Peyer's patch (tissue), 4 donors: Measurements from ENCODE around the gene INF2. TPM values are rescaled to one million over a fixed set of nuclear protein-coding genes. Genes with fewer than 3 reads are reported as not detected.
A peak's percentile ranks its signal among the peaks of the same experiment; 100 is the strongest.
"Not testable (repeated sequence)": the region's sequence is repeated elsewhere in the genome, so short reads cannot be mapped to it uniquely, and the experiment has no call there.

Source experiments
- DNase-seq, 3 donors: peaks; one replicate each; pipeline ENCODE4 v3.0.0-alpha.2; 2017 to 2019
- H3K27ac ChIP-seq, 4 donors: fragments of 200-600 bp; sonication (generic); one replicate each; pipeline ENCODE4 v1.5.1; 2016 to 2019
- H3K27me3 ChIP-seq, 2 donors: fragments of 200-600 bp; sonication (generic); one replicate each; pipeline ENCODE4 v1.5.1; 2019
- H3K36me3 ChIP-seq, 3 donors: fragments of 200-600 bp; sonication (generic); one replicate each; pipeline ENCODE4 v1.5.1; 2016 to 2019
- H3K4me1 ChIP-seq, 4 donors: fragments of 200-600 bp; sonication (generic); one replicate each; pipeline ENCODE4 v1.5.1; 2016 to 2019
- H3K4me3 ChIP-seq, 4 donors: fragments of 200-600 bp; sonication (generic); 1 replicate in 3 of 4; 2 replicates in 1 of 4; pipeline ENCODE4 v1.5.1; 2016 to 2019; ENCODE audit warnings: mild to moderate bottlenecking in 1 of 4
- H3K9me3 ChIP-seq, 4 donors: fragments of 200-600 bp; sonication (generic); one replicate each; pipeline ENCODE4 v1.5.1; 2016 to 2019; ENCODE audit warnings: mild to moderate bottlenecking in 1 of 4
- POLR2A ChIP-seq, 2 donors: fragments of 450-650 bp; IDR thresholded peaks; one replicate each; pipeline ENCODE4 v1.5.1; 2017; ENCODE audit warnings: antibody characterized with exemption in 2 of 2, mild to moderate bottlenecking in 2 of 2, moderate library complexity in 2 of 2
- total RNA-seq, 4 donors: library from RNA; depleted of rRNA; stranded (reverse); fragments of >200 nt; gene quantifications; one replicate each; pipeline ENCODE4 v1.1.0, GENCODE V29; 2016
- TF ChIP-seq, protein P1 (sequence below), 6 experiments: fragments of 450-650 bp in 4 of 6; fragments of 200-600 bp in 2 of 6; sonication (generic) in 1 of 6; IDR thresholded peaks; one replicate each; pipeline ENCODE4 v1.5.1; 2017 to 2019; ENCODE audit warnings: antibody characterized with exemption in 6 of 6, mild to moderate bottlenecking in 3 of 6, moderate library complexity in 1 of 6

INF2 gene
- total RNA-seq, 4 donors from 2014 or later = 137 to 287 (median 203) TPM

DNA sequence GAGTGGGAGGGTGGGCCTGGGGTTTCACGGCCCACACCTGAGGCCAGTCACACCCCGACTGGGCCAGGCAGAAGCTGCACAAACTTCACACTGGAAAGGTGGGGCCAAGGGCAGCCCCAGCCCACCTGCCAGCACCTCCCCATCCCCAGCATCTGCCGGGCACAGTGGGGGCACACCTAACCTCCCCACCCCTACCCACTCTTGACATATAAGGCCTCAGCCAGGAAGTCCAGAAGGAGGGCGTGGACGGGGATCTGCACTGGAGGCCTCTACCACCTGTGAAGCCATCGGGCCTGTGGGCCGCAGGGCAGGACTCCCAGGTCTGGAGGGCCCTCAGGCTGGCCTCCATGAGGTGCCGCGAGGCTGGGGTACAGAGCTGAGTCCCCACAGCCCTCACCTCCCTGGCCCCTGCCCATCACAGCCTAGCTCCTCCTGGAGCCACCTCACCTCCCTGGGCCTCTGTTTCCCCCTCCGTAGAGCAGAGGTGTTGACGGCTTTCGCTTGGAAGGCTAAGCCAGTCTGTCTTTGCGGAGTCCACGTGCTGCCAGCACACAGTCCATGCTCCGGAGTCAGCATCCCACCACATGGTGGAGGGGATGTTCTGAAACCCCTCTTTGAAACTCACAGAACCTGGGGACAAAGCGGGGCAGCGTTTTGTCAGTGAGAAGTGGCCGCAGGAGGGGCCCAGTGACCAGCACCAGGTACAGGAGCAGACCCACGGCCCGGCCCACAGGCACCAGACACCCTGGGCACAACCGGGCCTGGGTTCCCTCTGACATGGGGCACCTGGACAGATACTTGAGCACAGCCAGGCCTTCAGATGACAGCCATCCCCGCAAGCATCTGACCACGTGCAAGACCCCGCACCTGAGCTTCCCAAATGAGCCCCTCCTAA lies 38.2 kb upstream of the INF2 start:
- DNase-seq = no peak

DNA sequence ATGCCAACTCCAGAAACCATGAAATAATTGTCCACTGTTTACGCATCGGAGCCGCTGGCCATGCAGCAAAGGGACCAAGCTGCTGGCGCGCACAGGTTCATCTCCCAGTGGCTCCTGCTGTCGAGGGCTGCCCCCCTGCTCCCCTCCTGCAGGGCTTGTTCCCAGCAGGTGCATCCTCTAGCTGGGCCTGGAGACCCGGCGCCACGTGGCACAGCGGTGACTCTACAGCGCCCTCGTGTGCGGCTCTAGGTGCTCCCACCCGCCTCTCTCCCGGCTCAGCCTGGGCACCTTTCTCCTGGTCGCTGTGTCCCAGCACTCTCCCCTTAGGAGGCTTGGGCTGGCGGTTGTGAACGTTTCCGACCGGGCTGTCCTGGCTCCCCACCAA lies 37.5 kb upstream of the INF2 start:
- TF ChIP-seq, protein P1, sequence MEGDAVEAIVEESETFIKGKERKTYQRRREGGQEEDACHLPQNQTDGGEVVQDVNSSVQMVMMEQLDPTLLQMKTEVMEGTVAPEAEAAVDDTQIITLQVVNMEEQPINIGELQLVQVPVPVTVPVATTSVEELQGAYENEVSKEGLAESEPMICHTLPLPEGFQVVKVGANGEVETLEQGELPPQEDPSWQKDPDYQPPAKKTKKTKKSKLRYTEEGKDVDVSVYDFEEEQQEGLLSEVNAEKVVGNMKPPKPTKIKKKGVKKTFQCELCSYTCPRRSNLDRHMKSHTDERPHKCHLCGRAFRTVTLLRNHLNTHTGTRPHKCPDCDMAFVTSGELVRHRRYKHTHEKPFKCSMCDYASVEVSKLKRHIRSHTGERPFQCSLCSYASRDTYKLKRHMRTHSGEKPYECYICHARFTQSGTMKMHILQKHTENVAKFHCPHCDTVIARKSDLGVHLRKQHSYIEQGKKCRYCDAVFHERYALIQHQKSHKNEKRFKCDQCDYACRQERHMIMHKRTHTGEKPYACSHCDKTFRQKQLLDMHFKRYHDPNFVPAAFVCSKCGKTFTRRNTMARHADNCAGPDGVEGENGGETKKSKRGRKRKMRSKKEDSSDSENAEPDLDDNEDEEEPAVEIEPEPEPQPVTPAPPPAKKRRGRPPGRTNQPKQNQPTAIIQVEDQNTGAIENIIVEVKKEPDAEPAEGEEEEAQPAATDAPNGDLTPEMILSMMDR (IDR thresholded peaks at IDR 0.05) = no peak
- TF ChIP-seq POLR2A (IDR thresholded peaks at IDR 0.05) = no peak
- H3K36me3 ChIP-seq = no peaks in the 10 kb centered on the region
- H3K4me3 ChIP-seq = no peak overlapping the region
- H3K27ac ChIP-seq = no peak overlapping the region
- no peak for DNase-seq
- no peaks in the 10 kb centered on the region for H3K27me3 ChIP-seq
- H3K4me1 ChIP-seq = peaks cover 0 to 18% (median 8%) of the 10 kb centered on the region in 4 donors
- H3K9me3 ChIP-seq = no peaks in the 10 kb centered on the region

More for the DNA sequence above, 38.2 kb upstream of the INF2 start:
- H3K4me1 ChIP-seq = peaks cover 0 to 15% (median 7%) of the 10 kb centered on the region in 4 donors
- no peak overlapping the region for H3K4me3 ChIP-seq
- H3K27ac ChIP-seq = peak overlapping the region in 1 of 4 donors; percentile 74
- TF ChIP-seq, protein P1 (IDR thresholded peaks at IDR 0.05) = no peak
- TF ChIP-seq POLR2A (IDR thresholded peaks at IDR 0.05) = no peak
- H3K9me3 ChIP-seq = no peaks in the 10 kb centered on the region
- H3K27me3 ChIP-seq = no peaks in the 10 kb centered on the region
- no peaks in the 10 kb centered on the region for H3K36me3 ChIP-seq

DNA sequence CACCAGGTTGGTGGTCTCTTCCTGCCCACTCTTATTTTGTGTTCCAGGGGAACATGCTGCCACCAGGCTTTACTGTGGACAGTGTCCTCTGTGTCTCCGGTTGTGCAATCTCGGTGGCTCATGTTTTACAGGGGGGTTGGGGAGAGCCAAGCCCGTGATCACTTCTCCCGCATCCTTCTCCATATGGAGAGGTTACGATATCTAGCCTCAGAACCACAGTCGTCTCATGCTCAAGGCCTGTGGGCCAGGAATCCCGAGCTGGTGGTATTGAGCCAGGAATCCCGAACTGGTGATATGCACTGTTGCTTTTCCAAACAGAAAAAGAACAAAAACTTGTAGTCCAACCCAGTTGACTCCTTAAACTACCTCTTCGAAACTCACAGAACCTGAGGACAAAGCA lies 37.0 kb upstream of the INF2 start:
- DNase-seq = no peak
- no peaks in the 10 kb centered on the region for H3K36me3 ChIP-seq
- TF ChIP-seq POLR2A (IDR thresholded peaks at IDR 0.05) = no peak
- TF ChIP-seq, protein P1 (IDR thresholded peaks at IDR 0.05) = no peak

DNA sequence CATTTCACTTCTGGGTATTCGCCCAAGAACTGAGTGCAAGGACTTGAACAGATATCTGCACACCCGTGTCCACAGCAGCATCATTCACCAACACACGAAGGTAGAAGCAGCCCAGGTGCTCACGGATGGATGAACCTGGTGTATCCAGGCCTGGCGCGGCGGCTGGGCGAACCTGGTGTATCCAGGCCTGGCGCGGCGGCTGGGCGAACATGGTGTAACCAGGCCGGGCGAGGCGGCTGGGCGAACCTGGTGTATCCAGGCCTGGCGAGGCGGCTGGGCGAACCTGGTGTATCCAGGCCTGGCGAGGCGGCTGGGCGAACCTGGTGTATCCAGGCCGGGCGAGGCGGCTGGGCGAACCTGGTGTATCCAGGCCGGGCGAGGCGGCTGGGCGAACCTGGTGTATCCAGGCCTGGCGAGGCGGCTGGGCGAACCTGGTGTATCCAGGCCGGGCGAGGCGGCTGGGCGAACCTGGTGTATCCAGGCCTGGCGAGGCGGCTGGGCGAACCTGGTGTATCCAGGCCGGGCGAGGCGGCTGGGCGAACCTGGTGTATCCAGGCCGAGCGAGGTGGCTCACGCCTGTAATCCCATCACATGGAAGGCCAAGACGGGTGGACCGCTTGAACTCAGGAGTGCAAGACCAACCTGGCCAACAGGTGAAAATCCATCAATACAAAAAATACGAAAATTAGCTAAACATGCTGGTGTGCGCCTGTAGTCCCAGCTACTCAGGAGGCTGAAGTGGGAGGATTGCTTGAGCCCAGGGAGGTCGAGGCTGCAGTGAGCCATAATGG lies 36.1 kb upstream of the INF2 start:
- not testable (repeated sequence) for H3K9me3 ChIP-seq, H3K4me3 ChIP-seq, H3K36me3 ChIP-seq, H3K27ac ChIP-seq, H3K27me3 ChIP-seq
- DNase-seq = peak in 1 of 3 donors; percentile 21
- peaks cover 0 to 18% (median 11%) of the 10 kb centered on the region in 4 donors for H3K4me1 ChIP-seq

More for the DNA sequence above, 37.0 kb upstream of the INF2 start:
- Histone ChIP-seq H3K9me3 (no peaks in the 10 kb centered on the region), H3K27me3 (no peaks in the 10 kb centered on the region), H3K4me3 (no peak overlapping the region), H3K27ac (no peak overlapping the region), H3K4me1 (peaks cover 0 to 18% (median 8%) of the 10 kb centered on the region in 4 donors)

DNA sequence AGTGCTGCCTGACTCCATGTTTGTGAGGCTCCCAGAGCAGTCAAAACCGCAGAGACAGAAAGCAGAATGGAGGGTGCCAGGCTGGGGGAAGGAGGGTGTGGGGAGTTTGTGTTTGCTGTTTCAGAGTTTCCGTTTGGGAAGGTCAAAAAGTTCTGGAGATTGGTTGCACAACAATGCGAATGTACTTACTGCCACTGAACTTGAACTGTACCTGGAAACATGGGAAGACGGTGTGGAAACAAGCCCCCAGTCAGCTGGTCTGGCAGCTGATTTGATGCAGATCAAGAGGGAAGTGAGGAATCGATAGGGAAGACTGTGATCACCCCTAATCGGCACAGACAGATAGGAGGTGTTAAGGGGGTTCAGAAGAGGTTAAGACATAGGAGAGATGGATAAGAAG lies 35.3 kb upstream of the INF2 start:
- TF ChIP-seq POLR2A (IDR thresholded peaks at IDR 0.05) = no peak
- TF ChIP-seq, protein P1 (IDR thresholded peaks at IDR 0.05) = no peak
- peaks cover 0 to 24% (median 14%) of the 10 kb centered on the region in 4 donors for H3K4me1 ChIP-seq
- H3K27me3 ChIP-seq = no peaks in the 10 kb centered on the region
- no peak overlapping the region for H3K27ac ChIP-seq
- H3K36me3 ChIP-seq = no peaks in the 10 kb centered on the region
- H3K4me3 ChIP-seq = no peak overlapping the region
- peak in 1 of 3 donors; percentile 16 for DNase-seq
- no peaks in the 10 kb centered on the region for H3K9me3 ChIP-seq
